DMS53 treated with DMSO at 0.1 percent for 48 hours (cell line): ENCODE data around the gene RANBP9.
A peak's percentile ranks its signal among the peaks of the same experiment; 100 is the strongest.

Experiments used
- DNase-seq: peaks from one replicate; lab custom pipeline; 2025; ENCODE audit not compliant: unreplicated experiment; lab: John Stamatoyannopoulos, UW

RANBP9 gene

DNA sequence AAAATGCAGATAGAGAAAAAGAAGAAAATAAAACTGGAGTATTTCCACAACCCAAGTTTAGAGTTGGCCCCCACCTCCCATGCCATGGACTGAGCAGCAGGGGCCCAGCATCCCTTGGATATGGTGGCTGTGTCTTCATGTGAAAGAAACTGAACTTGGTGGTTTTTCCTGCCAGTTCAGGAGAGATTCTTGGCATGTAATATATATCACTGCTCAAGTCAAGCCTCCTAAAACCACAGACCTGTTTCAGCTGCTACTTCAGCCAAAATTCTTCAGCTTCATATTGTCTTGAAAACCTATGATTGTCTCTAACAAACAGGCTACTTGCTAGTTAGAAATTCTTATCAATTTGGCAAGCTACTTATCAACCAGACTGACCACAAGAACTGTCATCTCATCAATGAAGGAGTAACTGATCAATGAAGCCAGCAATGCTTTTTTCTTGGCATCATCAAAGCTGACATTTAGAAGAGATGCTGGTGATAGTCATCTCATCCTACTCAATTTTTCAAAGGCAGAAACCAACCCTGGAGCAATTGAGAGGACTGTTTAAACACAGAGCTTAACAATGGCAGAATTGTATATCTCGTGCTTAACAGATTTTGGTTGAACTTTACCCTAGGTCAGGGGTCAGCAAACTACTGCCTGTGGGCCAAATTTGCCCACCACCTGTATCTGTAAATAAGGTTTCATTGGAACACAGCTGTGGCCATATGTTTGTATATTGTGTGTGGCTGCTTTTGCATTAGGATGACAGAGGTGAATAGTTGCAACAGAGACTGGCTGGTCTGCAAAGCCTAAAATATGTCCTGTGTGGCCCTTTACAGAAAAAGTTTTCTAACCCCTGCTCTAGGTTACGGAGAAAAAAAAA is 106.9 kb downstream of the RANBP9 start:
- no peak for DNase-seq

DNA sequence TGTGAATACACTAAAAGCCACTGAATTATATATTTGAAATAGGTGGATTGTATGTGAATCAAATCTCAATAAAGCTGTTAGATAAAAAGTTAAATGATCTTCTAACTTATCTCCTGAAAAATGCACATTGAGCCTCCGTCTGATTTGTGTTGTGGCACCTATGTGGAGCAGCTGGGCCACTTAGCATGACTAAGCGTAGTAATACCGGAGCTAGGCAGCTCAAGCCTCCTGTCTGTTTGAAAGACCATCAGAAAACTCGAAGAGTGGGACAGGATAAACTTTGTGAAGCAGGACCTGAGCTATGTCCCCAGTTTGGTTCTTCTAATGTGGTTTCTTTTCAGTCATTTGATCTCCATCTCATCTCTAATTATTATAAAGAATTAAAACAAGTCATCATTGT is 107.5 kb downstream of the RANBP9 start:
- DNase-seq = no peak

DNA sequence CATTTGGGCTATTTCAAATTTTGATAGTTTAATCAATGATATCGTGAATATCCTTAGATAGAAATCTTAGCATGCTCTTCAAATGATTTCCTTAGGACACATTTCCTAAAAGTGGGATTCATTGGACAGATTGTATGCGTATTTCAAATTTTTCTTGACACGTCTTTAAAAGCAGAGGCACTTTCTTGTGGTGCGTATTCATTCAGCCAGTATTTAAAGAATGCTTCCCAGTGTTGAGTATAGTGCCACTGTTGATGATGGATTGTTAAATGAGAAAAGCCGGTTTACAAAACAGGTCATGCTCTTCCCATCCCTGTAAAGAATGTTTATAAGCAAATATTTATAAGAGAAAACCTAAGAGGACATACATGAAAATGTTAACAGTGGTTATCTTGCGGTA is 111.6 kb downstream of the RANBP9 start:
- DNase-seq = no peak

DNA sequence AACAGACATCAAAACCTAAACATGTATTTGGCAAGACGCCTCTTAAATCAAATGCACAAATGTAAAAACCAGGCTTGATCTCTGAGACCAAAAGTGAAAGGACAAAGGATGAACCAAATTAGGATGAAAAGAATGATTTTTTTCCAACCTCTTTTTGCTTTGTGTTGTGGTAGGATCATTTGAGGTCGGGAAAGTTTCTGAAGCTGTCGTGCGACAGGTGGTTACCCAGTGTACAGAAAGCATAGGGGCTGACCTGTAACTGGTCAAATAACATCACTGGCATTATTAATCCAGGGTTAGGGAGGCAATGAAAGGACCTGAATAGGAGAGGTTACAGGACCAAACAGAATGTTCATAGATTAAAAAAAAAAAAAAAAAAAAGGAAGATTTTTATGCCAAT is 114.6 kb downstream of the RANBP9 start:
- no peak for DNase-seq

DNA sequence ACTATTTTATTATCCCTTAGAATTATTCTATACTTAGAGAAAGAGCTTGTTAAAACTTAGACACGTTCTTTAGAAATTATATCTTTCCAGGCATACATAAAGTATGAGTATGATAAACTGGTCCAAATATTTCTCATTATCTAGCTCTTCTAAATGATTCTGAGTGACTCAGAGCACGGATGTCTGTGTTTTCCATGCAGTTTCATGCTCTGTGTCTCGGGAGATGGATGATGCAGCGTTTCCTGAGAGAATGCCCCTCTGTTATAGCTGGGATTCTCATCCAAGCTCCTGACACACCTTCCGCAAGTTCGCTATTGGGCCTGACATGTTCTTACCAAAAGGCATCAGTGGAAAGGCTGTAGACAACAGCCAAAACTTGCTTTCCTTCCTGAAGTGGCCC is 117.9 kb downstream of the RANBP9 start:
- DNase-seq = no peak

DNA sequence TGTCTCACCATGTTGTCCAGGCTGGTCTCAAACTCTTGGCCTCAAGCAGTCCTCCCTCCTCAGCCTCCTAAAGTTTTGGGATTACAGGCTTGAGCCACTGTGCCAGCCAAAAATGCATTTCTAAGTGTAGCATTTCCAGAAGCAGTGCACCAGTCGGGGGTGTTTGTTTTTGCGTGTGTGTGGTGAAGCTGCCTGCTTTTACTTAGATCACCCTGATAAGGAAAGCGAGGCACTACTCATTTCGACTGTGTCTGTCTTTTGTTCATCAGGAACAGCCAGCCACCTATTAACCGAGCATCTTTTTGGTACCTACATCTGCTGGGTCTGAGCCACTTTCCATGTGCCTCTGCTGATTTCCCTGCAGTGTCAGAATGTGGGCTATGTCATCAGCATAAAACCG is 118.5 kb downstream of the RANBP9 start:
- no peak for DNase-seq

DNA sequence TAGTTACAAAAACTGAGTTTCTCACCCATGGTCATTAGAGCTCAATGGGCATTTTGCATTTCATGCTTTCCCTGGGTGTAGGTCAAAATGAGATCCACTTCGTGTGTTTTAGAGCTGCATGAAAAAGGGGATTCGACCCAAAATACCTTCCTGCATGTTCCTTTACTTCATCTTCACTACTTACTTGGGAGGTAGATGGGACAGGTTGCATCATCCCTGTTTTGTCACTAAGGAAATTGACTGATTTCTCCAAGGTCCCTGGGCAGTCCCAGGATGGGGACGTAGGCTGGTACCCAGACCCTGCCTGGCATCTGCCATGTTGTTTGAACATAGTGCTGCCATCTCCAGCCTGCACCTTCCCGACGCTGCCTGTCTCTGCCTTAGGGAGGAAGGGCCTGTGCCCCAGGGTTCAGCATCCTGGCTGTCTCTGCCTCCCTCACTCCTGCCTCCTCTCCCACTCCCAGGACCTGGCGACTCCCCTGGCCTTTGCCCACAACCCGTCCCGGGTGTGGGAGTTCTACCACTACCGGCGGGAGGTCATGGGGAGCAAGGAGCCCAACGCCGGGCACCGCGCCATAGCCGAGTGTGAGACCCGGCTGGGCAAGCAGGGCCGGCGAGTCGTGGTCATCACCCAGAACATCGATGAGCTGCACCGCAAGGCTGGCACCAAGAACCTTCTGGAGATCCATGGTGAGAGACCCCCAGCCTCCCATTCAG is 120.3 kb downstream of the RANBP9 start:
- no peak for DNase-seq

DNA sequence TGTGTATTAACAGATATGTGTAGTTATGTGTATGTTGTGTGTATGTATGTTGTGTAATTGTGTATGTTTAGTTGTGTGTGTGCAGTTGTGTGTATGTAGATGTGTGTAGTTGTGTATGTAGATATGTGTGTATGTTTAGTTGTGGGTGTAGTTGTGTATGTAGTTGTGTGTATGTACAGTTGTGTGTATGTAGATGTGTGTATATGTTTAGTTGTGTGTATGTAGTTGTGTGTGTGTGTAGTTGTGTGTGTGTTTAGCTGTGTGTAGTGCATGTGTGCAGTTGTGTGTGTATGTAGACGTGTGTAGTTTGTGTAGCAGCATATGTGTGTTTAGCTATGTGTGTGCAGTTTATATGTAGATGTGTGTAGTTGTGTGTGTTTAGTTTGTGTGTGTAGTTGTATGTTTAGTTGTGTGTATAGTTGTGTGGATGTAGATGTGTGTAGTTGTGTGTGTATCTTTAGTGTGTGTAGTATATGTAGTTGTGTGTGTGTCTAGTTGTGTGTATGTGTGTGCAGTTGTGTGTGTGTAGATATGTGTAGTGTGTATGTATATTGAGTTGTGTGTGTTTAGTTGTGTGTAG is 121.0 kb downstream of the RANBP9 start:
- DNase-seq = no peak

DNA sequence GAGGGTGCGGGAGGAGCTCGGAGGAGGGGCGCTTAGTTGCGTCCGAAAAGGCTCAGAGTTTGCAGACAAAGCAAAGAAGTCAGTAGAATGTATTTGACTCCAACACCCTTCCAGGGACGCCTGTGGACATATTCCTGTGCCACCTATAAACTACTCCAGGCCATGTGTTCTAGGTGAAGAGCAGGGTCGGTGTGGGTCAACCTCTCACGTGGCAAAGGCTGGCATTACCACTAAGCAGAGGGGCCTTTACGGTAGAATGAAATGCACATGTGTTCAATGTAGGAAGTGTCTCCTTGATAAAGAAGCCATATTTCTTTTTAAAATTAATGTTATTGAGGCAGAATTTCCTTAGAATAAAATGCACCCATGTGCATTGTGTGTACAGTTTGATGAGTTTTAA is 121.8 kb downstream of the RANBP9 start:
- DNase-seq = no peak

DNA sequence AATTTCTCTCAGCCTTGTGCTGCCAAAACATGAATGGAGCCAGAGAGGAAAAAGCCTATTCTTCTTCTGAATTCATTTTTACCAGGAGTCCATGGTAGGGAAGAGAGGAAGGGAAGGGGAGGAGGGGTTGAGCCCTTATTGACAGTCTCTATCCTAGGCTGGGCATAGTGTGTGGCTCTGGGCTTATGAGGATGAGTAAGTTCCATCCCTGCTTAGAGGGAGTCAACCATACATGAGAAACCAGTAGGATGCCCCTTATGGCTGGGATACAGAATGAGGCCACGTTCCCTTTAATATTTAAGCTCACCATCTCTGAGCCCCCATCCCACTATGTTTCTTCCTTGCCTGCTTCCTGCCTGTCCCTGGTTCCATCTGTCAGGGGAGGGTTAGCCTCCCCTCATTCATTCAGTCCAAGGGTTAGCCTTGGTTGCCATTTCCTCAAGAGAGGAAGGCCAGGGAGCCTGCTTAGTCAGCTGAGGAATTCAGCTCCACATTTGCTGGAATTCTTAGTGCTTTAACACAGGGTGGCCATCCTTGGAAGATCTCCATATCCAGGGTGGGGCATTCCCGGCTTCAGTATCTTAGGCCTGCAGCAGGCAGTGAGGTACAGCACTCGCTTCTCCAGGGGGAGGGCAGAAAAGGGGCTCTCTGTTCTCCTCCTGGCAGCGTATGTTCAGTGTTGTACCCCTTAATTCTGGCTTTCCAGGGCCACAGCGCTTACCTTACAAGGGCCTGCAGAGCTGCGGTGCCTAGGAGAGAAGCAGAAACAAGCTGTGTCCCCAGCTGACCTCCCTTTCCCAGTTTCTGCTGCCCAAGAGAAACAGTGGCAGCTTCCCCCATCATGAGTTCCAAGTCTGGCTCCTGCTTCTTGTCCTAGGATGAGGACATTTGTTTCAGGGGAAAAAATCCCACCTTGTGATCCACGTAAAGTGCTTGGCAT is 124.8 kb downstream of the RANBP9 start:
- DNase-seq = no peak

DNA sequence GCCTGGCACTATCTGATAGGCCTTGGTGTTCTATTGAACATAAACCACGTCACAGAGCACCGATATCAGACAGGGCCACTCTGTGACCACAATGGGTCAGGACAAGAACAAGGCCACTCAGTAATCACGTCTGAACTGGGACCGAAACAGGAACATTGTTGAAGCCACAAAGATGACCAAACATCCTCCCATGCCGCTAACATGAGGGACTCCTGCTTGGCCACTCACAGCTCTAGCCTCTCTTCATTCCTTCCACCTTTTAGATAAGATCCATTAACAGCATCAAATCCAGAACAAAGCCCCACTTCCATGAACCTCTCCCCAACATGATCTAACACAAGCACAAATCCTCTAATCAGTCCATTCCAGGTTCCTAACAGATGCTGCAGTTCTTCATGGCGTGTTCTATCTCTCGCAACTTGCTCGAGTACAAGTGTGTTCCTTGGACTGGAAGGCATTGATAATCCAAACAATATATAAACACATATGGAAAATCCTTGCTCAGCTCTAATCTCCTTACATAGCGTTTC is 129.9 kb downstream of the RANBP9 start:
- no peak for DNase-seq

DNA sequence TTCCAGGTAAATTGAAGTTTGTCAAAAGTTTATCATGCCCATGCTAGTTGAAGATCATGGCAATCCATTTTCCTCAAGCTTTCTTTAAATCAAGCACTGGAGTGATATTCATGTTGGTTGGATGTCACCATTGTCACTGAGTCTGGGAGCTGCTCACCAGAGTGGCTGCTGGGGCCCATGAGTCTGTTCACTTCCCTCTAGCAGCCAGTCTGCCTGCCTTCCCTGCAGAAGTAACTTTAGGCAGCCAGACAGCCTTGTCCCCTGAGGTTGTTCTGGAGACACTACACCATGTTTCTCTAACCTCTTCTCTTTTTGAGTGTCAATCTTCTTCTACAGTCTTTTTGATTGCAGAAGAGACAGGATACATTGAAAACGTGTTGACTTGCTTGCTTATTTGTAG is 131.7 kb downstream of the RANBP9 start:
- no peak for DNase-seq

DNA sequence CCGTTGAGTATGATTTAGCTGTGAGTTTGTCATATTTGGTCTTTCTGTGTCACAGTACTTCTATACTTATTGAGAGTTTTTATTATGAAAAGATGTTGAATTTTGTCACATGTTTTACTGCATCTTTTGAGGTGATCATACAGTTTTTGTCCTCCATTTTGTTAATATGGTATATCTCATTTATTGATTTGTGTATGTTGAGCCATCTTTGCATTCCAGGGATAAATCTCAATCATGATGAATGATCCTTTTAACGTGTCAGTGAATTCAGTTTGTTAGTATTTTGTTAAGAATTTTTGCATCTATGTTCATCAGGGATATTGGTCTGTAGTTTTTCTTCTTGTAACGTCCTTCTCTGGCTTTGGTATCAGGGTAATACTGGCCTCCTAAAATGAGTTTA is 133.7 kb downstream of the RANBP9 start:
- no peak for DNase-seq

DNA sequence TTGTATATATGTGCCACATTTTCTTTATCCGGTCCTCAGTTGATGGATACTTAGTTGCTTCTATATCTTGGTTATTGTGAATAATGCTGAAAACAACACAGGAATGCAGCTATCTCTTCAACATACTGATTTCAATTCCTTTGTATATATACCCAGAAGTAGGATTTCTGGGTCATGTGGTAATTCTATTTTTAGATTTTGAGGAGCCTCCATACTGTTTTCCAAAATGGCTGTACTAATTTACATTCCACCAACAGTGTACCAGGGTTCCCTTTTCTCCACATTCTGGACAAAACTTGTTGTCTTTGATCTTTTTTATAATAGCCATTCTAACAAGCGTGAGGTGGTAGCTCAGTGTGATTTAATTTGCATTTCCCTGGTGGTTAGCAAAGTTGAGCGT is 135.6 kb downstream of the RANBP9 start:
- DNase-seq = no peak

DNA sequence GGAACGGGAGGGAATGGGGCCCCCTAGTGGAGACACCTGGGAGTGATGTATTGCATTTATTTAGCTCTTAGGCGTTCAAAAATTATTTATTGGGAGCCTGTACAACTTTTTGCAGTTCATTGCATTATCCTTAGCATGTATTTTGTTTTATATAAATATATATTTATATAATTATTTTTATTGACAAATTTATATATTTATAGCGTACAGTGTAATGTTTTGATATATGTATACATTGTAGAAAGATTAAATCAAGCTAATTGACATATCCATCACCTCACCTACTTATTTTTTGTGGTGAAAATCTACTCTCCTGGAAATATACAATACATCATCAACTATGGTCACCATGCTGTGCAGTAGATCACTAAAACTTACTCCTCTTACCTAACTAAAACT is 136.3 kb downstream of the RANBP9 start:
- no peak for DNase-seq

DNA sequence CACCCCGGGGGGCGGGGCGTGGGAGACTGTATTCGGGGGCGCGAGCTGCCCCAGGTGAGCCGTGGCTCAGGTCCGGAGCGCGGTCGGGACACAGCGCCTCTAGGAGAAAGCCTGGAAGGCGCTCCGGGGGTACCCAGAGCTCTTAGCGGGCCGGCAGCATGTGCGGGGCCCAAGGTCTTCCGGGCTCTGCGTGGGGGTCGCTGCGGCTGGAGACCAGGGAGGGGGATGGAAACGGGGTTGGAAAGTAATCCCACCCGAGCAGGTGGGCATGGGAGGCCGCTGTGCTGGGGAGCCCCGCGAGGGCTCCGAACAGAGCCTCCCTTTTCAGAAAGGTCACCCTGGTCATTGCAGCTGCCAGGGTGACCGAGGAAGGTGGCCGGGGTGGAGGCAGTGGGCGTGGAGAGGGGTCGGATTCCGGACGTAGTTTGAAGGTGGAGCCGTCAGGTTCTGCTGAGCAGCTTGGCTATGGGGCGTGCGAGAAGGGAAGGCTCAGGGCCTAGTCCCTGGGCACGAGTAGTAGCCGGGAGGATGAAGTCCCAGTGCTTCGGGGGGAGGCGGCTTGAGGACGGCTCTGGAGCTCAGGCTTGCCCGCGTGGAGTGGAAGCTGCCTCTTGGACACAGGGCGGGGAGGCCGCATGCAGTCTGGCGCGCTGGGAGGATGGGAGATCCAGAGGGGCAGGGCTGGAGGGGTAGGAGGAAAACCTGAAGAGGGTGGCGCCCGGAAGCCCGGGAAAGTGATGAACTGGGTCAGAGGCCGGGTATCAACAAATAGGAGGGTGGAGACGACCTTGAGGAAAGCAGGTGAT is 136.9 kb downstream of the RANBP9 start, which contains the start of gene SIRT5:
TSS of gene SIRT5 (plus strand) at position 31 of the 806 bp plus-strand sequence. CDS start 9,510 bp downstream, outside the sequence.
- DNase-seq = peak; percentile 95

DNA sequence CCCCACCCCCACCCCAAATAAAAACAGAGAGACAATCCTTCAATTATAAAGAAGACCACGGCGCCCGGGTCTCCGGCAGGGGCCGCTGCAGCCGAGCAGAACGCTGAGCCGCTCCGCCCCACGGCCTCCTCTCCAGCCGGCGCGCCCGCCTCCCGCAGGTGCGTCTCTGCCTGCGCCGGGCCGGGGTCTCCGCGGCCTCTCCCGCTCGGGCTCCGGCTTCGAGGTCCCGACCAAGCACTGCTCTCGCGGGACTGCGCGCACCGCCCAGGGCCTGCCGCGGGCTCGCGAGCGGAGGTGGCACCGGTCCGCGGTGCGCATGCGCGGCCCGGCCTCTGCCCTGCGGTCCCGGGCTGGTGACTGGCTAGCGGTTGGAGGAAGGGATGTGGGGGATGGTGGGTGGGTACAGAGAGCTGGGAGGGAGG is 137.5 kb downstream of the RANBP9 start:
- DNase-seq = peak; percentile 81

DNA sequence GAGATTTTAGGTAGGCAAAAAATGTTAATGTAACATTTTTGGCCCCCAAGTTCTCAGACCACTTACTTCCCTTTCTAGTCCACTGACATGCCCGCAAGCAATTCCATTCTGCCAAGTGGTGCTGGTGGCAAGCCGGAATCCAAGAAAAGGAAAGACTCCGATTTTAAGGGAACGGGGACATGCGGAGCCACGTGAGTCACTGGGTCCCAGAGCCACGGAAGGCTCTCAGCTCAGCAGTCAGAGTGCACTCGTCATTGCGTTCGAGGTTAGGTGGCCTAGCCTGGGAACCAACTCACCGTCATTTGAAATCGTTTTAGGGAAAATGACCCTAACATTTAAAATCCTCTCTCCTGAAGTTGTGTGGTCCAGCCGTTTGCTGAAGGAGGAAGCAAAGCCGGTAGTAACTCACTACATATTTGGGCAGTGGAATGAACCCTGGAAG is 137.9 kb downstream of the RANBP9 start:
- peak; percentile 20 for DNase-seq

DNA sequence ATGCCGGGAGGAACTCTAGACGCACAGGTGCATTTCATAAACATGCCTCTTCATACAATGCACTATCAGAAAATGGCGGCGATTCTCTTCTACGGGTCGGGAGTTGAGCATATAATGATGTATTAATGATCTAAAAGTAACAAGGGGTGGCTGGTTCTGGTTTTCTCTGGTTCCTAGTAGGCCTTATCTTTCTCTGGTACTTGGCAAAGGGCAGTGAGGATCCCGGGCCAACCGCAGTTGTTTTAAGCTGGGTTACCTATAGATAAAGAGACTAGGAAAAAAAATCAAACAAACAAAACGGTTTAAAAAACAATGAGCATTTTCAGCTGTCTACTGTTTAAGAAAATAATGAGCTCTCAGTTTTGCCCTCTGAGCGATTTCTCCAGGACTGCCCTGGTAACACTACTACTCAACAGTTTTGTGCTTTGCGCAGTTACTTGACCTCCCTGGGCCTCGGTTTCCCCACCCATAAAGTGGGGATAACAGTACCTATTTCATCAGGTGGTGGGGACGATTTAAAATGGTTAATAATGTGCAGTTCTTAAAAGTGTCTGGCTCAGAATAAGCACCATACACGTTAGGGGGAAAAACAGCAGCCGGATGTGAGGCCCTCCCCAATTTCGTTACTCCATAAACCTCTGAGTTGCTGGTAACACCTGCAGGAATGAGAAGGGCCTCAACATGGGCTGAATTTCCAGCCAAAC is 138.5 kb downstream of the RANBP9 start:
- DNase-seq = no peak
